Activated naive CD4-positive, alpha-beta T cell treated with anti-CD3 and anti-CD28 coated beads, Interleukin-2, amount 50 U/mL, for 16 hours (primary cell): Measurements from ENCODE around the gene SELENBP1.
A peak's percentile ranks its signal among the peaks of the same experiment; 100 is the strongest.

Experiments used
- DNase-seq: peaks from one replicate; pipeline ENCODE4 v3.0.0-alpha.2; 2020

The SELENBP1 gene

DNA sequence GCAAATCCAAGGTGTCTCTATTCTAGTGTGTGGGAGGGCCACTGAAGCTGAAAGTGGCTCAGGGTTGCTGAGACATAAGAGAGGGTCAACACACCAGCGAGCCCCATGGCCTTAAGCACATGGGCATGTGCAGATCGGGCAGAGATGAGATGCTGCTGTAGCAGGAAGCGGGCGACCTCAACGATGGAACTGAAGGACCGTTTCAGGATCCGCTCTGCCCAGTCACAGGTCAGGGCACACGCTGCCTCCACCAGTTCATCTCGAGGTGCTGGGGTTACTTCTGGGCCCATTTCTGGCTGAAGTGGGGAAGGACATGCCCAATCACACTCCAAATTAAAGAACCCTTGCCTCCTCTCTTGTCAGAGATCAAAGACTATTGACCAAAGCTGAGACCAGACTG lies 28.9 kb downstream of the SELENBP1 start:
- no peak for DNase-seq

DNA sequence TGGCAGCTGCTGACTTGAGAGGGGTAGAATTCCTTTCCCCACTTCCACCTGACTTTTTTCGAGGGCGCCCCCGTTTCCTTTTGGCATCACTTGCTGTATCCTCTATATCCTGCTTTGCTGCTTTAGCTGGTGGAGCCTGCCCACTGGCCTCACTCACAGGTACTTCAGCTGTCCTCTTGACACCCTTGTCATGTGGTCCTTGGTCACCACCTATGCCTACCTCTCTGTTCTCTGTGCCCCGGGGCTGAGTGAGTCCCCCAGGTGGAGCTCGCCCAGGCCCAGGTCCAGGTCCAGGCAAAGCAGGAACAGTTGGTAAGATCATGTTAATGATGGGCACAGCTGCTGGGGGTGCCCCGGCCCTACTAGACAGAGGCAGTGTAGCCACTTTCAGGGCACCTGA lies 29.9 kb downstream of the SELENBP1 start:
- no peak for DNase-seq

DNA sequence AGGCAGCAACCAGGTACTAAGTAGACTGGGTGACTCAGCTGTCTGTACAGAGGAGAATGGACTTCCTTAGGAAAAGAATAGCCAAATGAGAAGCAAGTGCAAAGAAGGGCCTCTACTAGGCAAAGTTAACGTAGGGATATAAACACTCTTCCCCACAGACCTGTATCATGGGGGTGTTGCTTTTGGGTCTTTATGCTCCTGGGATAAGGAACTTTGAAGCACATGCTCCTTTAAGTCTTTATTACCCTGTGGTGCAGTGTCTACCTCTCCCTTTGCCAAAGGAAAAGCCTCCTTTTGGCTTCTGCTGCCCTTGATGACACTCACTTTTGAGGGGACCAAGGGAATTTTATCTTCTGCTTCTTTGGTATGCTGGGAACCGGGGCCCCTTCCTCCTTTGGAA lies 30.5 kb downstream of the SELENBP1 start:
- no peak for DNase-seq

DNA sequence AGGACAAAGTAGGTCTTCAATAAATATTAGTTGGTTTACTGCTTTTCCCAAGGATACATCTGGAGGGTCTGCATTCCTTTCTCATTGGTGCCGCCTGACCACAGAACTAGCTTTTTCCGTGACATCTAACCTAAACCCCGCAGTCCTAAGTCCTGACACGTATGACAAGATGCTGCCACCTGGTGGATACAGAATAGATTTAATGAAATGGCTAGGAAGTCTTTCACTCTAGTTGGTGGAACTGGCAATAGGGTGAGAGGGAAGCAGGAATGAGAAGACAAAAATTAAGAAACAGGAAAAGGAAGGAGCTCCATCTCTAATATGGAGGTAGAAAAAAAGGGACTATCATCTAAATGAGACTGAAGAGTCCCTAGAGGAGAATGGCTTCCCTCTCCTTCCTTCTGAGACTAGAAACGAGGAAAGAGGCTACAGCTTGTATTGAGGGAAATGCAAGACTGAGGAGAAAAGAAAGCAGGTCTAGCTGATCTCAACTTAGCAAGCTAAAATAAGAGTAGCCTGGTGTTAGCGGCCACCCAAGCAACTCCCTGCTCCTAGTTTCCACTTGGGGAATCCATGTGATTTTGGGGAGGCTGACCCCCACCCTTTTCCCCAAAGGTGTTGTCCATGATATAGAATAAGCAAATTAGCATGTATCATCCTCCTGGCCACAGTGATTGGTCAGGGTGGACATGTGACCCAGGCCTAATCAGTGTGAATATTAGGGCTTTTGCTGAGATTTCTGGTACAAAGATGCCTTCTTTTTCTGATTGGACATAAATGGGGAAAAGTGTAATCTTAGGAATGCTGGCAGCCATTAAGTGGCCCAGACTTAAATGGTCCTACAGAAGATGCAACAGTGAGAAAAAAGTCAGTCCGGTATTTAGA lies 31.4 kb downstream of the SELENBP1 start:
- peak; percentile 32 for DNase-seq

DNA sequence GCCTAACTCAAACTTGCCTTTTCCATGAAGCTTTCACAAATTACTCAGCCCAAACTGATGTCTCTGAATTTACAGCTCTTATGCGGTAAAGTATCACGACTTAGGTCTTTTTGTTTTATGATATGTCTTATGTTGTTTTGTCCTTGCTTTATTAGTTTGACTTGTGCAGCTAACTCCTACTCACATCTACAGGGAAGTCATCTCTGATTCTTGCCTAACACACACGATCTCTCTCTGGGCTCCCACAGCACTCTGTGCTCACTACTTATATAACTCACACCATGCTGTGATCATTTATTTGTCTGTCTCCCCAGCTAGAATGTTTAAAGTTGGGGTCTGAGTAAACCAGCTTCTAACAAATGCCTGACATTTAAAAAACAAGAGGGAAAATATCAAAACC lies 35.9 kb downstream of the SELENBP1 start:
- DNase-seq = no peak

DNA sequence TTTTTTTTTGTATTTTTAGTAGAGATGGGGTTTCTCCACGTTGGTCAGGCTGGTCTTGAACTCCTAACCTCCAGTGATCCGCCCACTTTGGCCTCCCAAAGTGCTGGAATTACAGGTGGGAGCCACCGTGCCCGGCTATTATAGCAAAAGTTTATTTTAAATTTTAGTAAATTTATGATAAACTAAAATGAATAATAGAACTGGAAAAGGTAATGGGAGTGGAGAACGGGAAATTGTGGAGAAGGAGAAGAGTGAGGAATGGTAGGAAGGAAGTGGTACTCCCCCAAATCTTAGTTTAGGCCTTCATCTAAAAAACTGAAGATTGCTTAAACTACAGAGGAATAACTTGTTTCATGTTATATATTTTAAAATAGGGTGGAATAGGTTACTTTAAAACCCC lies 37.7 kb downstream of the SELENBP1 start:
- no peak for DNase-seq

DNA sequence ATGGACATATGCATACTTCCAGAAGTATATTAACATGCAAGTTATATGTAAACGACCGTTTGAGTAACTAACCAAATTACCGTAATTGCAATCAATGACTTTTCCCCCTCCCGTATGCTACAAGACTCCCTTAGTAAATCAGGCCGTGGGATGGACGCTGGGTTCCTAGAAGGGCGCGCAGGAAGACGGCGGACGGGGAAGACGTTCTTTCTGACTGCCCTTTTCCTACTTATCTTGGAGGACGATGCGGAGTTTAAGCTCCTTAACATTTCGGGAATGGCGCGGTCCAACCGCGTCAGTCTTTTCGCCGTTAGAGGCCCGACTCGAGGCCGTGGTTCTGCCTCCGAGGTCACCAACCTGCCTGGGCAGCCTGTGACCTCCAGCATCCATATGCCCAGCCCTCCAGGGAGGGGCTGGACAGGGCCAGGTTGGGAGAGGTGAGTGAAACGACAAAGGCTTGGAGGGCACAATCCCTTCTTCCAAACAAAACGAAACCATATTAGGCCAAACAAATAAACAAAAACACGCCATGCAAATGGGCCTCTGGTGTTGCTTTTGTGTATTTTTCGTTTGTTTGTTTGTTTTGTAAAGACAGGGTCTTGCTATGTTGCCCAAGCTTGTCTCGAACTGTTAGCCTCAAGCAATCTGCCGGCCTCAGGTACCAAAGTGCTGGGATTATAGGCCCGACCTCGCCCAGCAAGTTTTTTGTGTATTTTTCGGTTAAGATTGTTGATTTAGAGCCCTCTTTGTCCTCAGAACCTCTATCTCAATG lies 44.4 kb downstream of the SELENBP1 start:
- DNase-seq = no peak

DNA sequence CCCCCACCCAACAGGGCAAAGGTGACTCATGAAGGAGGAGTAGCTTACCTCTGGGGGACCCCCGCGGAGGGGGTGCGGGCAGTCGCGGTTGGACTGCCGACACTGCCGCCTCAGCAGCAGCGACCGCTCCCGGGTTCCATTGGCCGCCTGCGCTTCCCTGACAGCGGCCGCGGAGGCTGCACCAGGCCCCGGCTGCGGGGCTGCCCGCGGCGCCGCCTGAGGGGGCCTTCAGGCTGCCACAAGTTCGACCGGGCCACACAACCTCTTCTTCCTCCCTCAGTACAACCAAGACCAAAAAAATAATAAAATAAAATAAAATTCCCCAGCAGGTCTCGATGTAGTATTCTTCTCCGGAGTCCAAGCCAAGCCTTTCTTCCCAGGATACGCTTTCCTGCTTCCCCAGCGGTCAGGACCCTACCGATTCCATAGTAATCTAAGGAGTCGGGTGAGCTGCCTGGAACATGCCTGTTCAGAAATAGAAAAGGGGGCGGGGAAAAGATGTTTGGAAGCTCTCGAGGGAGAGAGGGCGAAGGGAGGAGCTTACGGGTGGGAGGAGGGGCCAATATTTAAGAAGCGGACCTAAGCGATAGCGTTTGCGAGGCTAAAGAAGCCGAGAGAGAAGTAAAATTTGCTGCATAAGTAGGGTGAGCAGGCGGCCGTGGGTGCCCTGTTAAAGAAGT lies 45.1 kb downstream of the SELENBP1 start, which contains the start of gene PI4KB:
PI4KB (minus strand) TSS at position 194 of the 680 bp plus-strand sequence. CDS start 10,935 bp downstream, outside the sequence.
- DNase-seq = peak; percentile 89

DNA sequence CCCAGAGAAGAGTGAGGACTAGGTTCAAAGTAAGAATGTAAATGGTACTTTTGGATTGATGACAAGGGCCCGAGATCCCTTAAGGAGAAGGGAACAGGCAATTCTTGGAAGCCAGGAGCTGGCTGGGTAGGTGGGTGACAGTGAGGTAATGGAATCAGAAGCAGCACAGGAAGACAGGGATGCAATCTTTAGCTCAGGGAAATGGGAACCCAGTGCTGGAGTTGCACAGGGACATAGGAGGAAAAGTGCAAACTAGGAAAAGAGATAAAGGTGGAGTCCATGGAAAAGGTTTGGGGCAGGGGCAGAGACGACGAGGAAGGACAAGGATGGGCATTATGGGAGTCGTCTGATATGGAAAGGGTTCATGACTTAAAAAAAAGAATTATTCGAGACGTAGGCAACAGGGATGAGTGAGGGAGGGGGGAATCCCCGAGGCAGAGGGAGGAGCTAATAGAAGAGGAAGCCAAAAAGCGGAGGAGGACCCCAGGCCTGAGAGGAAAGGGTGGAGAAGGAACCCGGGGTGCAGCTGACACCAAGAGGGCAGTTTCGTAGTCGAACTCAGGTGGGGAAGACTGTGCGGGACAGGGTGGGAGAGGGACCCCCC lies 45.8 kb downstream of the SELENBP1 start:
- peak; percentile 57 for DNase-seq

DNA sequence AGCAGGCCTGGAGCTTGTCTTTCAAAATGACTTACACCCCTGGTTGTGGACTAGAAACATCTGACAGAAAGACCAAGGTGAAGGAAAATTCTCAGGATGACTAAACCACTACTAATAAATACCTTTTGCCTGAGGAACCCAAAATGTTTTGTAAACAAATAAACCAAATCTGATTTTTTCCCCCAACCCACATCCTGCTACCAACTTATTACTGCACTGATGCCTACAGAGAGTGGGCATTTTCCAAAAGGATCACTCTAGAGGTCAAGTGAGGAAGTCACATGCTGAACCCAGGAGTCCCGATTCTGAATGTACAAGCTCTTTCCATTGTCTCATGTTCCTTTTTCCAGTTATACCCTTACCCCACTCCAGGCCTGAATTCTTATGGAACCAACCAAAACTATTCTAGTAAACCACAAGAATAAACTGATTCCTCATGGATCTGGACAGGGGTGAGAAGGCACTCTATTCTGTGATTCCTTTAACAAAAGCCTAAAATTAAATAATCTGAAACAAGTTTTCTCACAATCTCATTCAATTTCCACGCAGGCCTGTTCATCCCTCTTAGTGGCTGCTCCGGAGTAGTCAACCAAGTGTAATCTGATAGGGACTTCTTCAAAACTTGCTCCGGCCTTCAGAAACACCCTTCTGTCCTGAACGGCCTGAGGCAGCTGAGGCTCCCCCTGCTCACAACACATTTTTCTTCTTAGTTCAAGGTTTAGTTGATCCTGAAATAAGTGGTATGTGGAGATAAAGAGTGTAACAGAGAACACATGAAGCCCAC lies 46.7 kb downstream of the SELENBP1 start:
- DNase-seq = no peak

DNA sequence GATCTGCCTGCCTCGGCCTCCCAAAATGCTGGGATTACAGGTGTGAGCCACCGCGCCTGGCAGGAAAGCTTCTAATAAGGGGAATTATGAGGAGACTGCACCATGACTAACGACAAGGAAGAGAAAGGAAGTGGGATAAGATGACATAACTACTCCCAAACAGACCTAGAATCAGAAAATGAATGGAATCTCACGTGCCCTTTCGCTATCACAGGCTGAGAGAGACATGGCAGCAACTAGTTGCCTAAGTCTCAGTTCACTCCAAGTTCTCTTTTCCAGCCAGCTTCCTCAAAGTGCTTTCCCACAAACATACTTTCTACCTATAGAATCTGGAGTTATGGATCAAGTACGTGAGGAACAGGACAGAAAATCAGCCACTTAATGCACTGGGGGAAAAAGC lies 47.3 kb downstream of the SELENBP1 start:
- DNase-seq = no peak

DNA sequence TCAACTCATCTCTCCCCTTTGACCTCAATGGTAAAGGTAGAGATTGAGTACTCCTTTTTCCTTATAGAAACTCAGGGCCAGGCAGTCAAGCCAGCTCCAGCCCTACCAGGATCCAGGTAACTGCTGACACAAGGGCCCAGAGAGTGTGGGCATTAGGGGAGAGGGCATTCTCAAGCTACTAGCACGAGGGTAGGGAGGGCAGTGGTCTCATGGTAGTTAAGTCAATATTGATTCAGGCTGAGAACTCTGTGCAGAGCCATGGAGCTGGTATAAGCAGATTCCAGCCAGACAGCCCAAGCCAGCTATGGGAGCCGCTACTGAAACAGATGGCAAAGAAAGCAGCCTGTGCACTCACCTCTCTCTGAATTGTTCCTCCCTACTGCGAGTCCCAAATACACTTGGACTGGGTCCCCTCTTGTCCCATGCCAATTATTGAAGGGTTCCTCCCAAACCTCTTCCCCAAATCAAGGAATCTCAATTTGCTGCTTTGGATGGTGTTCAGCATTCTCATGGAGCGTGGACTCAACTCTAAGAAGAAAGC lies 48.0 kb downstream of the SELENBP1 start:
- DNase-seq = no peak

DNA sequence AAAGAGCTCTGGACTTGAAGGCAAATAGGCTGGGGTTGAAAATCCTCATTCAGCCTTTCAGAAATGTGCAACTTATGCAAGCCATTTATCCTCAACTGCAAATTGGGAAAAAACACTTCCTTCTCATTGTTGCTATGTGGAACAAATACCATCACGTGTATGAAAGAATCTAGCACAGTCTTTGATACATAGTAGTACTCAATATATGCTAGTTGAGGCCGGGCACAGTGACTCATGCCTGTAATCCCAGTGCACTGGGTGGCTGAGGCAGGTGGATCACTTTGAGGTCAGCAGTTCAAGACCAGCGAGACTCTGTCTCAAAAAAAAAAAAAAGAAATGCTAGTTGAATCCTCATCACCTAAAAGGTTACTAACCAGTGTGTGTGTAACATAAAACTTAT lies 53.5 kb downstream of the SELENBP1 start:
- DNase-seq = no peak

DNA sequence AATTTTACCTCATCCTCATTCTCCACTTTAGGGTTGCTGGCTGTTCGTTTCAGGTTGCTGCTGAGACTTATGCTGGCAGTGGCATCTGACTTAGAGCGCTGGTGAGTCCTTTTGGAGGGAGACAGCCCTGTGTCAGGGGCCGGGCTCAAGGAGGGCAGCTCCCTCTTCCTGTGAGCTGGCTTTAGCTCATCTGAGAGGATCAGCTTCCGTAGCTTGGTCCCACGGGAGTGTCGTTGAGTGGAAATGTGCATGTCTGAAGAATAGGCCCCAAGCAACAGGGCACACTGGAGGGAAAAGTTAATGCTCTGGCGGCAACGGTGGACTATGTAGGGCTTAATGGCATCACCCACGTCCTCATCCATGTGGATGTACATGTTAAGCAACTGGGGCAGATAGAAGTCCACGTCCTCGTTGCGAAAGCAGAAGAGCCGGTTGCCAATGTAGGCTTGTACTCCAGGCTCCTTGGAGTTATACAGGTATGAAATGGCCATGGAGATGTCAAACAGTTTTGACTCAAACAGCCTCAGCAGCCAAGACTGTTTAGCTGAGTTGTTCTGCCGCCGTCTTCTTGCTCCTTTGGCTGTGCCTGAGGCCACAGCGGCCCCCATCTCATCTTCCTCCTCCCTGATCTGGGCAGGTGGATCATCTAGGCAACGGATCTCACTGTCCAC lies 56.8 kb downstream of the SELENBP1 start:
- no peak for DNase-seq
